HPDE6-E6E7 (cell line): ENCODE measurements around the gene VPS13D.
"Not testable (repeated sequence)": the region's sequence is repeated elsewhere in the genome, so short reads cannot be mapped to it uniquely, and the experiment has no call there.

Experiments
- DNase-seq: peaks from one replicate; pipeline ENCODE4 v3.0.0; 2011; ENCODE audit warnings: missing footprints; ENCODE audit errors: extremely low spot score

Gene VPS13D

GRCh38 chr1:12514590-12514989, 284.8 kb downstream of the VPS13D start:
- no peak for DNase-seq

GRCh38 chr1:12515234-12515633, 285.4 kb downstream of the VPS13D start:
- no peak for DNase-seq

GRCh38 chr1:12516741-12517140, 286.9 kb downstream of the VPS13D start:
- DNase-seq, result no peak

- DNase-seq, result no peak
Observed at GRCh38 chr1:12518931-12519692, 289.3 kb downstream of the VPS13D start.

- no peak for DNase-seq
Observed at GRCh38 chr1:12519693-12520364, 290.0 kb downstream of the VPS13D start.

GRCh38 chr1:12521096-12521495, 291.3 kb downstream of the VPS13D start:
- no peak for DNase-seq

GRCh38 chr1:12522780-12523179, 292.9 kb downstream of the VPS13D start:
- not testable (repeated sequence) for DNase-seq

GRCh38 chr1:12524266-12524665, 294.4 kb downstream of the VPS13D start:
- DNase-seq, result no peak

GRCh38 chr1:12525311-12526181, 295.7 kb downstream of the VPS13D start:
- no peak for DNase-seq

- DNase-seq, result no peak
Observed at GRCh38 chr1:12527564-12527963, 297.7 kb downstream of the VPS13D start.

GRCh38 chr1:12528021-12528852, 298.4 kb downstream of the VPS13D start:
- no peak for DNase-seq

GRCh38 chr1:12529640-12530174, 299.9 kb downstream of the VPS13D start:
- DNase-seq, result no peak

GRCh38 chr1:12530462-12531178, 300.8 kb downstream of the VPS13D start:
- no peak for DNase-seq

- no peak for DNase-seq
Observed at GRCh38 chr1:12531179-12531499, 301.3 kb downstream of the VPS13D start.

- DNase-seq, result no peak
Observed at GRCh38 chr1:12532405-12533315, 302.8 kb downstream of the VPS13D start.

GRCh38 chr1:12536023-12536639, 306.3 kb downstream of the VPS13D start:
- DNase-seq, result no peak

GRCh38 chr1:12537294-12537693, 307.5 kb downstream of the VPS13D start:
- no peak for DNase-seq

- no peak for DNase-seq
Observed at GRCh38 chr1:12537906-12538461, 308.2 kb downstream of the VPS13D start.

GRCh38 chr1:12538536-12538935, 308.7 kb downstream of the VPS13D start:
- DNase-seq, result not testable (repeated sequence)
